HG02884 (cell line): ENCODE results near the gene STRADA.

Experiments
- ATAC-seq: cut with Tn5 transposase; IDR thresholded peaks from one replicate; pipeline ENCODE4 v1.9.1; 2021; ENCODE audit warnings: mild to moderate bottlenecking, moderate library complexity; ENCODE audit not compliant: unreplicated experiment

STRADA gene

GRCh38 chr17:63686138-63686685 is 55.4 kb downstream of the STRADA start:
- no peak for ATAC-seq

- ATAC-seq = no peak
Measured at GRCh38 chr17:63685578-63685977, 56.0 kb downstream of the STRADA start.

- no peak for ATAC-seq
Measured at GRCh38 chr17:63685041-63685440, 56.6 kb downstream of the STRADA start.

- no peak for ATAC-seq
Measured at GRCh38 chr17:63682981-63683380, 58.6 kb downstream of the STRADA start.

GRCh38 chr17:63682441-63682840 is 59.2 kb downstream of the STRADA start:
- no peak for ATAC-seq

GRCh38 chr17:63681530-63681929 is 60.1 kb downstream of the STRADA start:
- ATAC-seq = no peak

- ATAC-seq = no peak
Measured at GRCh38 chr17:63680700-63681099, 60.9 kb downstream of the STRADA start.

- ATAC-seq = no peak
Measured at GRCh38 chr17:63679214-63679613, 62.4 kb downstream of the STRADA start.

GRCh38 chr17:63676584-63676983 is 65.0 kb downstream of the STRADA start:
- ATAC-seq = no peak

GRCh38 chr17:63675607-63676546 is 65.7 kb downstream of the STRADA start:
- ATAC-seq = no peak

- ATAC-seq = no peak
Measured at GRCh38 chr17:63675231-63675606, 66.4 kb downstream of the STRADA start.

GRCh38 chr17:63672856-63673255 is 68.7 kb downstream of the STRADA start:
- no peak for ATAC-seq

GRCh38 chr17:63665527-63666214 is 75.9 kb downstream of the STRADA start:
- no peak for ATAC-seq

- ATAC-seq = no peak
Measured at GRCh38 chr17:63659850-63660249, 81.7 kb downstream of the STRADA start.

- ATAC-seq = no peak
Measured at GRCh38 chr17:63658366-63658765, 83.2 kb downstream of the STRADA start.

GRCh38 chr17:63657786-63658185 is 83.8 kb downstream of the STRADA start:
- ATAC-seq = no peak

GRCh38 chr17:63653050-63653449 is 88.5 kb downstream of the STRADA start:
- no peak for ATAC-seq
